Measurements from ENCODE around the gene MTHFD1L. TPM values are rescaled to one million over a fixed set of nuclear protein-coding genes. Genes with fewer than 3 reads are reported as not detected.

The MTHFD1L gene
- total and polyA plus RNA-seq, 2 of the 4 experiments (the other 2 are of a cell fraction), result 43.5 to 53.2 TPM

- Histone ChIP-seq H3K4me3 (ENCODE audit: insufficient read depth, low read depth, low read length) (no peak overlapping the region), H4K8ac (ENCODE audit: low read depth in 2 of 2, low read length in 2 of 2) (peak overlapping the region; percentile 42 to 81; a peak in 3 of 4 replicates), H3K4me1 (ENCODE audit: control insufficient read depth, insufficient read depth, low read length) (peaks cover 24% of the 10 kb centered on the region), H3K9me1 (ENCODE audit: insufficient read depth, low read length) (peaks cover 20% of the 10 kb centered on the region), H3K56ac (ENCODE audit: extremely low read depth, insufficient read depth, low read length) (peak overlapping the region; percentile 72), H4K20me1 (ENCODE audit: insufficient read depth, low read length) (peaks cover 11% of the 10 kb centered on the region), H3K79me1 (ENCODE audit: low read depth in 1 of 2, low read length in 2 of 2) (peaks cover 18 to 38% of the 10 kb centered on the region in 2 experiments), H3K4me2 (ENCODE audit: low read depth, low read length) (peak overlapping the region; percentile 54), H4K91ac (ENCODE audit: insufficient read depth, low read depth, low read length) (peak overlapping the region; percentile 69), H2AK9ac (replicated peaks; ENCODE audit: low read depth, low read length, poor library complexity) (peak overlapping the region; percentile 79), H3K27me3 (ENCODE audit: control insufficient read depth, insufficient read depth, low read length) (no peaks in the 10 kb centered on the region), H2AK5ac (ENCODE audit: low read depth, low read length) (peak overlapping the region; percentile 69), H3K9ac (ENCODE audit: low read depth, low read length) (peak overlapping the region; percentile 13; the same call in 1 of the 2 replicates), H3K14ac (replicated peaks; ENCODE audit: low read depth, low read length) (peak overlapping the region; percentile 79), H2BK15ac (ENCODE audit: low read depth, low read length) (peak overlapping the region; percentile 39; the same call in 2 of the 3 replicates), H3K4ac (ENCODE audit: low read depth, low read length) (peak overlapping the region; percentile 83), H2BK120ac (ENCODE audit: low read depth, low read length) (peak overlapping the region; percentile 88), H3K9me3 (ENCODE audit: control insufficient read depth, insufficient read depth, low read length) (no peaks in the 10 kb centered on the region), H3K36me3 (ENCODE audit: control insufficient read depth, insufficient read depth, low read length) (peaks cover 13% of the 10 kb centered on the region), H3K27ac (ENCODE audit: insufficient read depth, low read length) (peak overlapping the region; percentile 90), H2BK5ac (ENCODE audit: low read depth, low read length, poor library complexity, severe bottlenecking) (peak overlapping the region; percentile 98), H3K23ac (ENCODE audit: low read depth, low read length) (peak overlapping the region; percentile 76; the same call in 1 of the 2 replicates), H2AFZ (replicated peaks; ENCODE audit: low read length, poor library complexity) (peak overlapping the region; percentile 61), H3K18ac (ENCODE audit: low read depth, low read length) (peak overlapping the region; percentile 64), H2BK20ac (ENCODE audit: low read depth, low read length) (peak overlapping the region; percentile 60; the same call in 1 of the 2 replicates), H4K5ac (ENCODE audit: low read depth, low read length) (peak overlapping the region; percentile 47)
- dilution Hi-C loops (cut with HindIII; ENCODE audit: low sequenced_read_pairs, unreplicated experiment), result no loop called here
- TF ChIP-seq ELK1 (IDR thresholded peaks at IDR 0.05; ENCODE audit: borderline replicate concordance, low read depth, low read length), result no peak
- TF ChIP-seq MAFK (IDR thresholded peaks at IDR 0.05; ENCODE audit: low read depth, low read length), result peak; percentile 28
- TF ChIP-seq FOS (IDR thresholded peaks at IDR 0.05; ENCODE audit: low read depth, low read length), result peak; percentile 90
- TF ChIP-seq MXI1 (IDR thresholded peaks at IDR 0.05; ENCODE audit: borderline replicate concordance, low read depth, low read length), result 0 out of 2 replicates have a peak, but pooled peaks have one; percentile 15
- 0 out of 2 replicates have a peak, but pooled peaks have one; percentile 1 for TF ChIP-seq SMC3 (IDR thresholded peaks at IDR 0.05; ENCODE audit: low read depth, low read length)
- TF ChIP-seq CEBPB (IDR thresholded peaks at IDR 0.05; ENCODE audit: low read depth, low read length), result peak; percentile 77
- no peak; the same call in 1 of the 2 replicates for TF ChIP-seq RAD21 (IDR thresholded peaks at IDR 0.05; ENCODE audit: low read length)
- intact Hi-C loops (cut with micrococcal nuclease), result loop anchor here (1.0 to 10.0 kb wide), 4 partner anchors 27 to 256 kb away; no protein-coding TSS in a partner anchor
- ChIA-PET POLR2A (ENCODE audit: unreplicated experiment) (no interaction called here), CTCF (interaction anchor here (0.7 to 5.1 kb wide), 4 partner anchors 10 to 409 kb away, joined by 3 to 19 read pairs (median 4); no protein-coding TSS in a partner anchor)
- in situ Hi-C loops (cut with MboI; ENCODE audit: low sequenced_read_pairs), result loop anchor here (25.0 kb wide), 1 partner anchor 1231 kb away; no protein-coding TSS in a partner anchor
- no TSS peak for BruUV-seq (replicated peaks)
- ATAC-seq (ENCODE audit: low read depth) (peak; percentile 72), DNase-seq (peak; percentile 97)
- WGBS, 2 experiments (ENCODE audit: extremely low coverage in 2 of 2, insufficient read length in 1 of 2), result 0% methylated on average over 5 of the region's 14 CpGs; no CpG with 5 or more reads in 1 of the 2 experiments
Measured at GRCh38 chr6:151067684-151068596, 202.4 kb downstream of the MTHFD1L start.
